HL-60 (cell line): Measurements from ENCODE around the gene PERM1.

ENCODE experiments used
- CTCF ChIP-seq: IDR thresholded peaks from one replicate; pipeline ENCODE4 v1.5.1; 2011; ENCODE audit warnings: low read length, control low read depth, inconsistent platforms; ENCODE audit not compliant: insufficient read depth
- GABPA ChIP-seq: IDR thresholded peaks from 2 replicates; pipeline ENCODE4 v1.6.1; 2012; ENCODE audit warnings: low read depth
- POLR2AphosphoS5 ChIP-seq: IDR thresholded peaks from 2 replicates; pipeline ENCODE4 v1.6.1; 2012; ENCODE audit warnings: low read depth
- REST ChIP-seq: IDR thresholded peaks from 2 replicates; pipeline ENCODE4 v1.6.1; 2012; ENCODE audit warnings: low read depth; ENCODE audit not compliant: insufficient replicate concordance
- SPI1 ChIP-seq: IDR thresholded peaks from 2 replicates; pipeline ENCODE4 v1.6.1; 2012; ENCODE audit warnings: low read depth, mild to moderate bottlenecking, borderline replicate concordance

- TF ChIP-seq CTCF (no peak), REST (no peak), POLR2AphosphoS5 (no peak), GABPA (no peak), SPI1 (no peak)
Measured at GRCh38 chr1:1003618-1004419, 21.9 kb upstream of the PERM1 start.
